ENCODE results near the gene SPATS2L.
A peak's percentile ranks its signal among the peaks of the same experiment; 100 is the strongest.

Gene SPATS2L

GRCh38 chr2:200438846-200439245 lies 132.4 kb downstream of the SPATS2L start:
- no peaks in the 10 kb centered on the region for H3K9me3 ChIP-seq (ENCODE audit: control insufficient read depth, low read length)
- H3K4me3 ChIP-seq (ENCODE audit: low read length) = no peak overlapping the region
- peaks cover 39% of the 10 kb centered on the region for H3K36me3 ChIP-seq (ENCODE audit: control insufficient read depth, insufficient read depth, low read length, severe bottlenecking)
- H3K9ac ChIP-seq (ENCODE audit: low read length) = no peak overlapping the region
- no peaks in the 10 kb centered on the region for H3K27me3 ChIP-seq (replicated peaks; ENCODE audit: control insufficient read depth, insufficient read depth, low read length)
- no peak for DNase-seq (ENCODE audit: low read depth)
- H3K4me1 ChIP-seq (ENCODE audit: control insufficient read depth, insufficient read depth, low read length) = peaks cover 20% of the 10 kb centered on the region

DNA sequence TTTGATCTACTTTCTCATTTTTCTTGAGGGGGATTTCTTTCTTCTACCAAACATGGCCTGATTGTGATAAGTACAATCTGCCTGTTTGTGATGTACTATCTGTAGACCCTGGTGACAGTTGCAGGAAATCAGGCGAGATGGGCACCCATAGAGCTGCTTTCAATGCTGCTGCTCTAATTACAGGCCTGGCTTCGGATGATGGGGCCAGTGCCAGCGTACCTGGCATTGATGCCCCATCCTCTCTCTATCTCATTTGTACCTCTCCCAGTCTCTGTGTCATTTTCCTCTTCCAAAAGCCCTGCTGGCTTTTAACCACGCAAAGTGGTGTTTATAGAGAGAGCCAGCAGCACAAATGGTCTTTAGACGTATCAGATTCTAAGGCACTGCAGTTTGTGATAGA lies 133.5 kb downstream of the SPATS2L start:
- Histone ChIP-seq H3K27me3 (replicated peaks; ENCODE audit: control insufficient read depth, insufficient read depth, low read length) (no peaks in the 10 kb centered on the region), H3K36me3 (ENCODE audit: control insufficient read depth, insufficient read depth, low read length, severe bottlenecking) (peaks cover 38% of the 10 kb centered on the region), H3K4me1 (ENCODE audit: control insufficient read depth, insufficient read depth, low read length) (peaks cover 24% of the 10 kb centered on the region), H3K4me3 (ENCODE audit: low read length) (no peak overlapping the region), H3K9me3 (ENCODE audit: control insufficient read depth, low read length) (no peaks in the 10 kb centered on the region), H3K9ac (ENCODE audit: low read length) (no peak overlapping the region)
- DNase-seq (ENCODE audit: low read depth) = no peak

GRCh38 chr2:200442471-200442870 lies 136.0 kb downstream of the SPATS2L start:
- Histone ChIP-seq H3K27me3 (replicated peaks; ENCODE audit: control insufficient read depth, insufficient read depth, low read length) (no peaks in the 10 kb centered on the region), H3K36me3 (ENCODE audit: control insufficient read depth, insufficient read depth, low read length, severe bottlenecking) (peaks cover 23% of the 10 kb centered on the region), H3K4me3 (ENCODE audit: low read length) (no peak overlapping the region), H3K4me1 (ENCODE audit: control insufficient read depth, insufficient read depth, low read length) (peaks cover 24% of the 10 kb centered on the region), H3K9me3 (ENCODE audit: control insufficient read depth, low read length) (no peaks in the 10 kb centered on the region), H3K9ac (ENCODE audit: low read length) (no peak overlapping the region)
- peak; percentile 84 for DNase-seq (ENCODE audit: low read depth)

DNA sequence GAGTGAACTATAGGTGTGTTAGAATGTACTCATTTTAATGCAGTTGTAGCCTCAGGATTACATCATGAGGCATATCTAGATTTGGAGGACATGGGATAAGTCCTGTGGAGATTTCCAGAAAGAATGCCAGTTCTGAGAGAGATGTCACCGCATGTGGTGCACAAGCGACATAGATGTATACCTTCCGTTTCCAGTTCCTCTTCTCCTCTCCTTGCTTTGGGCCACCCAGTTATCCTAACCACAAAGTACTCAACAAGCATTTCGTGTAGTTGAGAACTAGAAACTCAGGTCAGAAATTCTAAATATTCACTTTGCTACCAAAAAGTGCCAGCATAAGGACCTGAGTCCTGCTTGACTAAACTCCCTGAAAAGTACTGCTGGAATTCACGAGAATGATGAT lies 136.9 kb downstream of the SPATS2L start:
- no peak for DNase-seq (ENCODE audit: low read depth)
- Histone ChIP-seq H3K9me3 (ENCODE audit: control insufficient read depth, low read length) (no peaks in the 10 kb centered on the region), H3K4me3 (ENCODE audit: low read length) (no peak overlapping the region), H3K4me1 (ENCODE audit: control insufficient read depth, insufficient read depth, low read length) (peaks cover 24% of the 10 kb centered on the region), H3K27me3 (replicated peaks; ENCODE audit: control insufficient read depth, insufficient read depth, low read length) (no peaks in the 10 kb centered on the region), H3K36me3 (ENCODE audit: control insufficient read depth, insufficient read depth, low read length, severe bottlenecking) (peaks cover 22% of the 10 kb centered on the region), H3K9ac (ENCODE audit: low read length) (no peak overlapping the region)

- Histone ChIP-seq H3K4me1 (ENCODE audit: control insufficient read depth, insufficient read depth, low read length) (peaks cover 24% of the 10 kb centered on the region), H3K9ac (ENCODE audit: low read length) (no peak overlapping the region), H3K27me3 (replicated peaks; ENCODE audit: control insufficient read depth, insufficient read depth, low read length) (no peaks in the 10 kb centered on the region), H3K36me3 (ENCODE audit: control insufficient read depth, insufficient read depth, low read length, severe bottlenecking) (peaks cover 27% of the 10 kb centered on the region), H3K4me3 (ENCODE audit: low read length) (no peak overlapping the region), H3K9me3 (ENCODE audit: control insufficient read depth, low read length) (no peaks in the 10 kb centered on the region)
- no peak for DNase-seq (ENCODE audit: low read depth)
These were observed 137.4 kb downstream of the SPATS2L start for GRCh38 chr2:200443916-200444315.

- H3K4me3 ChIP-seq (ENCODE audit: low read length) = no peak overlapping the region
- no peak overlapping the region for H3K9ac ChIP-seq (ENCODE audit: low read length)
- H3K27me3 ChIP-seq (replicated peaks; ENCODE audit: control insufficient read depth, insufficient read depth, low read length) = no peaks in the 10 kb centered on the region
- DNase-seq (ENCODE audit: low read depth) = no peak
- peaks cover 21% of the 10 kb centered on the region for H3K36me3 ChIP-seq (ENCODE audit: control insufficient read depth, insufficient read depth, low read length, severe bottlenecking)
- H3K4me1 ChIP-seq (ENCODE audit: control insufficient read depth, insufficient read depth, low read length) = peaks cover 24% of the 10 kb centered on the region
- no peaks in the 10 kb centered on the region for H3K9me3 ChIP-seq (ENCODE audit: control insufficient read depth, low read length)
These were observed 138.0 kb downstream of the SPATS2L start for GRCh38 chr2:200444530-200444929.

GRCh38 chr2:200445284-200445683 lies 138.8 kb downstream of the SPATS2L start:
- H3K4me3 ChIP-seq (ENCODE audit: low read length) = no peak overlapping the region
- no peaks in the 10 kb centered on the region for H3K27me3 ChIP-seq (replicated peaks; ENCODE audit: control insufficient read depth, insufficient read depth, low read length)
- no peak overlapping the region for H3K9ac ChIP-seq (ENCODE audit: low read length)
- H3K36me3 ChIP-seq (ENCODE audit: control insufficient read depth, insufficient read depth, low read length, severe bottlenecking) = peaks cover 19% of the 10 kb centered on the region
- peaks cover 24% of the 10 kb centered on the region for H3K4me1 ChIP-seq (ENCODE audit: control insufficient read depth, insufficient read depth, low read length)
- no peaks in the 10 kb centered on the region for H3K9me3 ChIP-seq (ENCODE audit: control insufficient read depth, low read length)
- DNase-seq (ENCODE audit: low read depth) = no peak

DNA sequence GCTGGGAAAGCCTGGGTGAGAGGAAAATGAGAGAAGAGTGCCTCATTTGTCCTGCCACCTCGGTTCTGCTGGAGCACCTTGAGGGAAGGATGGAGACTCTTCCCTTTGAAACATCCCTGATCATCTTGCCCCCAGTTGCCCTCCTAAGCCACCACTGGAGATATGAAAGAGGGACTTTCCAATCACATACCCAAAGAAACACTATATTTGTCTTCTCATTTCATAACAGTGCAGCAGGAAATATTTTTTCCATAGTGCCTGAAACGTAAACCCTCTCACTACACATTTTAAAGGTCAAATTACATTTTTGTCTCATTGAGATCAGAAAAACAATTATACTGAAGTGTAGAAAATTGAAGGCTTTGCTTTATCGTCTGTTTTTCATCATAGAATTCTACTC lies 140.1 kb downstream of the SPATS2L start:
- no peaks in the 10 kb centered on the region for H3K27me3 ChIP-seq (replicated peaks; ENCODE audit: control insufficient read depth, insufficient read depth, low read length)
- H3K4me3 ChIP-seq (ENCODE audit: low read length) = no peak overlapping the region
- no peak overlapping the region for H3K9ac ChIP-seq (ENCODE audit: low read length)
- no peaks in the 10 kb centered on the region for H3K9me3 ChIP-seq (ENCODE audit: control insufficient read depth, low read length)
- DNase-seq (ENCODE audit: low read depth) = no peak
- H3K36me3 ChIP-seq (ENCODE audit: control insufficient read depth, insufficient read depth, low read length, severe bottlenecking) = peaks cover 24% of the 10 kb centered on the region
- peaks cover 24% of the 10 kb centered on the region for H3K4me1 ChIP-seq (ENCODE audit: control insufficient read depth, insufficient read depth, low read length)

- DNase-seq (ENCODE audit: low read depth) = peak; percentile 56
- H3K27me3 ChIP-seq (replicated peaks; ENCODE audit: control insufficient read depth, insufficient read depth, low read length) = no peaks in the 10 kb centered on the region
- H3K4me3 ChIP-seq (ENCODE audit: low read length) = no peak overlapping the region
- H3K4me1 ChIP-seq (ENCODE audit: control insufficient read depth, insufficient read depth, low read length) = peaks cover 20% of the 10 kb centered on the region
- H3K36me3 ChIP-seq (ENCODE audit: control insufficient read depth, insufficient read depth, low read length, severe bottlenecking) = peaks cover 24% of the 10 kb centered on the region
- H3K9me3 ChIP-seq (ENCODE audit: control insufficient read depth, low read length) = no peaks in the 10 kb centered on the region
- H3K9ac ChIP-seq (ENCODE audit: low read length) = no peak overlapping the region
These were observed 140.8 kb downstream of the SPATS2L start for GRCh38 chr2:200447139-200447855.

DNA sequence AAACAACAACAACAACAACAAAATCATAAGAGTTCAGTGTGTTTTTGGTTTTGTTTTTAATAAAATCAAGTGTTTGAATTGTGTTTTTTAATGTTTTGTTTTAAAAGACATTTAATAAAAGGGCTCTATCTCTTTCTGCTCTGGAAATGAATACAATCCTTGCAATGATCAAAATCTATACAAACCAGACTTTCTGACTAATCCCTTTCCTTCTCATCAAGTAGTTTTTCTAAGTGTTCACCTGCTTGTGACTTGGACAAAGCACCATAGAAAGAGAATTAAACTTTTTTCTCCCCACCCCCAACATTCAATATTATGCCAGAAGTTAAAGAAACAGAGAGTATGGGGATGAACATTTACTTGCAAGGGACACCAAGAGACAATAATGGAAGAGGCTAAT lies 142.0 kb downstream of the SPATS2L start:
- peaks cover 24% of the 10 kb centered on the region for H3K36me3 ChIP-seq (ENCODE audit: control insufficient read depth, insufficient read depth, low read length, severe bottlenecking)
- no peak overlapping the region for H3K9ac ChIP-seq (ENCODE audit: low read length)
- H3K9me3 ChIP-seq (ENCODE audit: control insufficient read depth, low read length) = no peaks in the 10 kb centered on the region
- H3K4me1 ChIP-seq (ENCODE audit: control insufficient read depth, insufficient read depth, low read length) = peaks cover 8% of the 10 kb centered on the region
- DNase-seq (ENCODE audit: low read depth) = no peak
- H3K27me3 ChIP-seq (replicated peaks; ENCODE audit: control insufficient read depth, insufficient read depth, low read length) = no peaks in the 10 kb centered on the region
- no peak overlapping the region for H3K4me3 ChIP-seq (ENCODE audit: low read length)

DNA sequence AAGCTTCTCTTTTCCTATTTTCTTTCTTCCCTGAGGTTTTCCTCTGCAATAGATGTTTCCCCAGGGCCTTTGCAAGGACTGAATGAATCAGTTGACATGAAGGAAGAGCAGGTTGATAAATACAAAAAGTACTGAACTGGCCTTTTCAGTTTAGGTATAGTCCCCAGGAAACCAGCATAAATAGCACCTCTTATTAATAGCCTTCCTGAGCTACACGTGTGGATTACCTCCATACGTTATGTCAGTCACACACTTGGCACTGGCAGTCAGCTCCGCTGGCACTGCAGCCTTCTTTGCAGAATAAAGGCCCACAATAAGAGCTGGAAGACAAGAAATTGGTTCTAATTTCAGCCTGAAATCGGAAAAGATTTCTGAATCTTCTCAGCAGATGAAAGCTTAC lies 142.7 kb downstream of the SPATS2L start:
- no peak for DNase-seq (ENCODE audit: low read depth)
- H3K27me3 ChIP-seq (replicated peaks; ENCODE audit: control insufficient read depth, insufficient read depth, low read length) = no peaks in the 10 kb centered on the region
- H3K4me3 ChIP-seq (ENCODE audit: low read length) = no peak overlapping the region
- H3K9me3 ChIP-seq (ENCODE audit: control insufficient read depth, low read length) = no peaks in the 10 kb centered on the region
- H3K36me3 ChIP-seq (ENCODE audit: control insufficient read depth, insufficient read depth, low read length, severe bottlenecking) = peaks cover 24% of the 10 kb centered on the region
- no peak overlapping the region for H3K9ac ChIP-seq (ENCODE audit: low read length)
- H3K4me1 ChIP-seq (ENCODE audit: control insufficient read depth, insufficient read depth, low read length) = peaks cover 2% of the 10 kb centered on the region

- Histone ChIP-seq H3K27me3 (replicated peaks; ENCODE audit: control insufficient read depth, insufficient read depth, low read length) (no peaks in the 10 kb centered on the region), H3K4me3 (ENCODE audit: low read length) (no peak overlapping the region), H3K4me1 (ENCODE audit: control insufficient read depth, insufficient read depth, low read length) (peaks cover 5% of the 10 kb centered on the region), H3K36me3 (ENCODE audit: control insufficient read depth, insufficient read depth, low read length, severe bottlenecking) (peaks cover 24% of the 10 kb centered on the region), H3K9me3 (ENCODE audit: control insufficient read depth, low read length) (no peaks in the 10 kb centered on the region), H3K9ac (ENCODE audit: low read length) (no peak overlapping the region)
- no peak for DNase-seq (ENCODE audit: low read depth)
These were observed 143.8 kb downstream of the SPATS2L start for GRCh38 chr2:200450288-200450687.

All from adipocyte (in vitro differentiated cells).